Measurements from ENCODE around the gene YIF1A. TPM values are rescaled to one million over a fixed set of nuclear protein-coding genes. Genes with fewer than 3 reads are reported as not detected.
"Not testable (repeated sequence)": the region's sequence is repeated elsewhere in the genome, so short reads cannot be mapped to it uniquely, and the experiment has no call there.

The YIF1A gene
- polyA plus RNA-seq, 1 donor from 2014 or later: 72.5 TPM

DNA sequence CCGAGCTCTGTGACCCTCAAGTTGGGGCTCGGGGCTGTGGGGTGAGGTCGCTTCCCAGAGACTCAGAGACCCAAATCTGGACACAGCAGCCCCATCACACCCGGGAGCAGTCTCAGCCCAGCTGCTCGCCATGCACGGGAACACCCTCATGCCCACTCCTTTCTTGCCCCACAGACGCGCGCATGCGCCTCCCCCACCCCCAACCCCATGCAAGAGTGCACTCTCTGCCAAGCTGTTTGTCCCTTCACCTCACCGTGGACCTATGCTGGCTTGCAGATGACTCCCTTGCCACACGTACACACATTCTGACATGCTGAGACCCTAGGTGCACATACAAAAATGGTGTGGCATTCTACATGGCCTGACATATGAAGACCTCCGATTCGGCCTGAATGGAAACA is 28.4 kb upstream of the YIF1A start:
- Mint-ChIP-seq H3K27ac (peak overlapping the region; percentile 93 to 95 (median 95)), H3K9me3 (no peaks in the 10 kb centered on the region), H3K4me3 (peak overlapping the region; percentile 10 to 87 (median 52)), H3K4me1 (peaks cover 11 to 29% (median 17%) of the 10 kb centered on the region in 3 donors), H3K36me3 (no peaks in the 10 kb centered on the region), H3K27me3 (no peaks in the 10 kb centered on the region)

DNA sequence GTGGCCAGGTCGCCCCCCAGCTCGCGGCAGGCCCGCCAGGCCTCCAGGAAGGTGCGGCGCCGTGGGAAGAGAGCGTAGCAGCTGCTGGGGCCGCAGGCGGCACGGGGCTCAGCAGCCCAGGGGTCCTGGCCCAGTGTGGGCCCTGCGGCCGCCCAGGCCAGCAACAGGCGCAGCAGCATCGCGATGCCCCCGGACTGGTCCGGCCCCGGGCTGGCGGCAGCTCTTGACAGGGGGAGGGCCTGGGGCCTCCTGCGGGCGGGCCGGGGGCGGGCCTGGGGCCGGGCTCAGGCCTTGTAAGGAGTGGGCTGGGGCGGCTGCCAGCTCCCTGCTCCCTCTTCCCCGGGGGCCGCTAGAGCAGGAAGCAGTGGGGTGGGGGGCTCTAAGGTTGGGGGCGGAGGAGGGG is 27.9 kb upstream of the YIF1A start, which contains the start of gene CD248:
CD248 (minus strand) TSS at position 196 of the 403 bp plus-strand sequence; CDS start at position 179, 17 bp downstream.
- H3K9me3 Mint-ChIP-seq: no peaks in the 10 kb centered on the region
- no peaks in the 10 kb centered on the region for H3K36me3 Mint-ChIP-seq
- H3K4me1 Mint-ChIP-seq: peaks cover 11 to 29% (median 17%) of the 10 kb centered on the region in 3 donors
- peak within 1 kb of the TSS; percentile 41 to 87 (median 60) for H3K4me3 Mint-ChIP-seq
- H3K27me3 Mint-ChIP-seq: no peaks in the 10 kb centered on the region
- H3K27ac Mint-ChIP-seq: peak within 1 kb of the TSS; percentile 93 to 95 (median 95)

DNA sequence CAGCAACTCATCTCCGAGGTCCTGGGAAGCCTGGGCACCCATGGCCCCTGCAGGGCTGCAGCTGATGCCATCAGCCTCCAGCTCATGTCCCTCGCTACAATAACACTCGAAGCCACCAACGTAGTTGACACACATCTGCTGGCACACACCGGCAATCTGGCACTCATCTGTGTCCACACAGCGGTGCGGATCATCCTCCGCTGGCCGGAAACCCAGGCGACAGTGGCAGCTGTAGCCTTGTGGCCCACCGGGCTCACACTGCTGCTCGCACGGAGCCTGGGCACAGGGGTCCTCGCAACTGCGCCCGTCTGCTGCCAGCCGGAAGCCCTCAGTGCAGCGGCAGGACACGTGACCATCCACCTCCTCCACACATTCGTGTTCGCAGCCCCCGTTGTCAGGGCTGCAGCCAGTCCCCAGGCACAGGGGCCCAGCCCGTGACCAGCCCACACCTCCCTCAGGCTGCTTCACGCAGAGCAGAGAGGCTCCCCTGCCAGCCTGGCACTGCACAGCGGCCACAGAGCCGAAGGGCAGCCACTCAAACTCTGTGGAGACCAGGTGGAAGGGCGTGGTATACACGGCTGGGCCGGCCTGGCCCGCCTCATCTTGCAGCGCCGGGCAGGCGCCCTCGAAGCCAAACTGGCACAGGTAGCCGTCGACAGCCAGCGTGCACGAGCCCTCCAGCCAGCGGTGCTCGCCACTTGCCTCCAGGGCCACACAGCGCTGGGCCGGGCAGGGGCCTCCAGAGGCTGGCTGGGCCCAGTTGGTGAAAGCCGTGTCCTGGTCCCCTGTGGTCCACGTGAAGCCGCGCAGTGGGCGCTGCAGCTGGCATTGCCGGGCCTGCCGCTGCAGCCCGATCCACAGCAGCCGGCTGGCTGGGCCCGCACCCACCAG is 27.2 kb upstream of the YIF1A start:
- Mint-ChIP-seq H3K9me3 (no peaks in the 10 kb centered on the region), H3K4me3 (peak overlapping the region in 2 of 4 donors; percentile 38 to 57), H3K4me1 (peaks cover 11 to 29% (median 21%) of the 10 kb centered on the region in 3 donors), H3K27ac (peak overlapping the region in 2 of 3 donors; percentile 43 to 71), H3K36me3 (no peaks in the 10 kb centered on the region), H3K27me3 (no peaks in the 10 kb centered on the region)

DNA sequence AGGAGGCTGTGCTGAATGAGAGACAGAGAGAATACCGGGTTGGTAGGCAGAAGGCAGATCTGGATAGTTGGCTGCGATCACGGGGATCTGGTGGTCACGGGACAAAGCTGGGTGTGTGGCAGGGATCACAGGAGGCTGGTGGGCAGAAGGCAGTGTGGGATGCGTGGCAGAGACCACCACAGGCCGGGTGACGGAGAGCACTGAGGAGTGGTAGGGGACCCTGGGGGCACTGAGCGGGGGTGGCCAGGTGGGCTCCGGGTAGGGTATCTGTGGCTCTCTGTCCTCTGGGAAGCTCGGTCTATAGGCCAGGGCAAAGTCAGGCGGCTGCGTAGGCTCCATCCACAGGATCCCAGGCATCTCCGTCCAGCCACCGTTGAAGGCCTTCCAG is 26.5 kb upstream of the YIF1A start:
- peak overlapping the region in 2 of 4 donors; percentile 38 to 57 for H3K4me3 Mint-ChIP-seq
- no peaks in the 10 kb centered on the region for H3K9me3 Mint-ChIP-seq
- peak overlapping the region; percentile 43 to 88 (median 71) for H3K27ac Mint-ChIP-seq
- H3K4me1 Mint-ChIP-seq: peaks cover 11 to 29% (median 21%) of the 10 kb centered on the region in 3 donors
- no peaks in the 10 kb centered on the region for H3K36me3 Mint-ChIP-seq
- no peaks in the 10 kb centered on the region for H3K27me3 Mint-ChIP-seq

DNA sequence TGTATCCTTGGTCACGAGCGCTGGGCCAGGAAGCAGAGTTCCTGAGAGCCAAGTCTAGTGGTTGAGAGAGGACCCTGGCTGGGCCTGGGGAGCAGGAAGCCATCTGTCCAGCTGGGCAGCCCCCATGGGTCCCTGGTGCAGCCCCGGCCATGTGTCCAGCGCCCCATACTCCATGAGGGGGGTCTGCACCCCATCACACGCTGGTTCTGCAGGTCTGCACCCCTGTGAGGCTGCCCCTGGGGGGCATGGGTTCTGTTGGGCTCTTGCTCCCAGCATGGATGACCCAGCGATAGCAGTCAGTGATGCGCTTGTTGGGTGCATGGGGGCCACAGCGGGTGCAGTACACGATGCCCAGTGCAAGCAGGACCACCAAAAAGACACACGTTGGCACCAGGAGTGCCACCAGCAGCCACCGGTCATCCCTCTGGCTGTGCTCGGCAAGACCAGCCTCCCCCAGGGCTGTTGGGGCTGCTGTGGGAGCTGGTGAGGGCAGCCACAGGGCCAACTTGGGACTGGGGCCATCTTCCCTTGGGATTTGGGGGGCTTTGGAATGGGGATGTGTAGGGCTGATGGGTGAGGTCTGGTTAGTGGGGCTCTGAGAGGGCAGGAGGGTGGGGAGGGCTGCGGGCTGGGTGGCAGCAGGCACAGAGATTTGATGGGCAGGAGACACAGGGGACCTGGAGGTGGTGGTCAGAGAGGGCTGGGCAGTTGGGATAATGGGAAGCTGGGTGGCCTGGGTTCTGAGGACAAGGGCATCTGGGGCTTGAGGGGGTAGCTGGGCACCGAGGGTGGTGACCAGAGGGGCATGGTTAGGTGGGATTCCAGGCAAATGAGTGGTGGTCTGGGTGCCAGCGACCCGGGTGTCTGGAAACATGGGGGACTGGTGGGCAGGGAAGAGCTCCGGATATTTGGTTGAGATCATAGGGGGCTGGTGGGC is 25.9 kb upstream of the YIF1A start:
- Mint-ChIP-seq H3K4me3 (peak overlapping the region in 3 of 4 donors; percentile 41 to 58 (median 57)), H3K9me3 (no peaks in the 10 kb centered on the region), H3K4me1 (peaks cover 11 to 28% (median 21%) of the 10 kb centered on the region in 3 donors), H3K27me3 (no peaks in the 10 kb centered on the region), H3K27ac (peak overlapping the region; percentile 18 to 88 (median 18)), H3K36me3 (no peaks in the 10 kb centered on the region)

DNA sequence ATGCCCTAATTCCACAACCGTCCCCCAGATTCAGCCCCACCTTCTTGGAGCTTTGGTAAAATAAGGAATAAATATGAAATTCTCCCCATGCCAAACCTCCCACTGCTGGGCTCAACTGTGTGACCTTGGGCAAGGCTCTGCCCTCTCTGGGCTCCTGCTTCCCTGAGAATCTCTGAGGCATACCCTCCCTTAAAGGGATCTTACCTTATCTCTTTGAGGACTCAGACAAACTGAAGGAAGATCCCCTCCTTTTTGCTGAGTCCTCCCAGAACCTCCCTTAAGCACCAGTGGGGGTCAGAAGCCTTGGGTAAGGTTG is 25.2 kb upstream of the YIF1A start:
- no peaks in the 10 kb centered on the region for H3K36me3 Mint-ChIP-seq
- H3K9me3 Mint-ChIP-seq: no peaks in the 10 kb centered on the region
- peak overlapping the region in 1 of 4 donors; percentile 6 for H3K4me3 Mint-ChIP-seq
- H3K27ac Mint-ChIP-seq: peak overlapping the region; percentile 18 to 23 (median 18)
- H3K4me1 Mint-ChIP-seq: peaks cover 11 to 27% (median 21%) of the 10 kb centered on the region in 3 donors
- no peaks in the 10 kb centered on the region for H3K27me3 Mint-ChIP-seq

DNA sequence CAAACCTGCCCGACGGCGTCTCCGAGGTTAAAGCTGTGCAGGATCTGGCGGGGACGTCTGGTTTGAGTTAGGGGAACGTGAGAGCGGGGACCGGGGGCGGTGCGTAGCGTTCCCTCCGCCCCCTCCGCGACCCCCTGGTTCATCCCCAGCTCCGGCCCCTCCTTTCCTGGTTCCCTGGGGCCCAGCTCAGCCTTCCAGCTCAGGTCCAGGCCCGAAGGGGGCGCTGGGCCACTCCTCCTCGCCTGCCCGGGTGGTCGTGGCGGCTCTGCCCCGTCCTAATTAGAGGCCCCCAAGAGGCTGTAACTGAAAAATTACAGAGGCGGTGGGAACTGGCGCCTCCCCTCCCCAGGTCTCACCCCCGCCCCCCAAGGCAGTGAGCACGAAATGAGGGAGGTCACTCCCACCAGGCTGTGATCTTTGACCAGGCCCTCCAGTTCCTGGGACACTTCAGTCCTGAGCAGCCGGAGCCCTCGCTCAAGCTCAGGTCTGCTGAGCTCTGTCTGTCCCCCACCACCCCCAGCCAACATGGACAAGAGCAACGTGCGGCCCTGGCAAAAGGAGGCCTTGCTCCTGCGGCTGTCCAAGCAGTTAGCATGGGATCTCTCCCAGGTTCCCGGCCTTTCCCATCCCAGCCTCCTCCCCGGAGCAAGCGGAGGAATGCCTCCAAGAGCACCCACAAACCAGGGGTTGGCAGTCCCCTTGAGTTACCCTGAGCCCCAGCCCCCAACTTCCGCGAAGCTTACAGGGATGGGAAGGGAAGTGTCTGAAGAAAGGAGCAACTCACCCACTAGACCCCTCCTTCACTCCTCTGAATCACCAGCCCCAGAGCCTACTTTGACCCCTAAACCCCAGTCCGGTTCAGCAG is 24.6 kb upstream of the YIF1A start:
- Mint-ChIP-seq H3K4me1 (peaks cover 5 to 22% (median 15%) of the 10 kb centered on the region in 3 donors), H3K9me3 (no peaks in the 10 kb centered on the region), H3K27ac (peak overlapping the region; percentile 83 to 99 (median 94)), H3K27me3 (no peaks in the 10 kb centered on the region), H3K36me3 (no peaks in the 10 kb centered on the region), H3K4me3 (peak overlapping the region; percentile 88 to 100 (median 96))

DNA sequence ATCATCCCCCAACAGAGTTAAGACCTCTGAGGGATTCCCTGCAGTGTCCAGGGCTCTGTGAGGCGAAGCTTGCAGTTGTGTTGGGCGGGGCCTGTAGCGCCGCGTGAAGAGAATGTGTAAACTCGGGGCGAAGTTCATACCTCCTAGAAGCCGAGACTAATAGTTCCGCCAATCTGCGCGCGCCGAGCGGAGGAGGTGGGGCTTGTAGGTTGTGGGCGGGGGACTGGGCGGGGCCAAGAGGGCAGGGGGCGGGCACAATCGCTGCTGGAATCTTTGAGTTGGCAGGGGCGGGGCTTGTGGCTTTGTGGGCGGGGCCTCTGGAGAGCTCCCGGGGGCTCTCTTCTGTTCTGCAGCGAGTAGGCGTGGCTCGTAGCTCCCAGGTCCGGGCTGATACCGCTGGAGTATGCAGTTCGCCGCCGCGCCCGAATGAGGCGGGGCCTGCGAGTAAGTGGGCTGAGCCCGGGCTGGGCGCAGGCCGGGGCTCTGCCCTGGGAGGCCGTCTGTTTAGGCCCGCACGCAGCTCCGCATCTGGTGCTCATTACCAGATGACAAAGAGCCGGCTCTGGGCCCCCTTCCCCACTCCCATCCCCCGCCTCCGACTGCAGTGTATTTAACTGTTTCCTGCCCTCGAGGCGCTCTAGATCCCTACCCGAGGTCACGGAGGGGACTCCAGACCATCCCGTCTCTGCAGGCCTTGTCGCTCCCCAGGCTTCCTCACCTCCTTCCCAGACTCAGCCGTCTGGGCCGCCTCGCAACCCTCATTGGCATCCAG is 23.8 kb upstream of the YIF1A start:
- Mint-ChIP-seq H3K27me3 (no peaks in the 10 kb centered on the region), H3K4me1 (peaks cover 0 to 14% (median 9%) of the 10 kb centered on the region in 3 donors), H3K36me3 (no peaks in the 10 kb centered on the region), H3K9me3 (no peaks in the 10 kb centered on the region), H3K4me3 (peak overlapping the region; percentile 88 to 100 (median 96)), H3K27ac (peak overlapping the region; percentile 83 to 99 (median 94))

DNA sequence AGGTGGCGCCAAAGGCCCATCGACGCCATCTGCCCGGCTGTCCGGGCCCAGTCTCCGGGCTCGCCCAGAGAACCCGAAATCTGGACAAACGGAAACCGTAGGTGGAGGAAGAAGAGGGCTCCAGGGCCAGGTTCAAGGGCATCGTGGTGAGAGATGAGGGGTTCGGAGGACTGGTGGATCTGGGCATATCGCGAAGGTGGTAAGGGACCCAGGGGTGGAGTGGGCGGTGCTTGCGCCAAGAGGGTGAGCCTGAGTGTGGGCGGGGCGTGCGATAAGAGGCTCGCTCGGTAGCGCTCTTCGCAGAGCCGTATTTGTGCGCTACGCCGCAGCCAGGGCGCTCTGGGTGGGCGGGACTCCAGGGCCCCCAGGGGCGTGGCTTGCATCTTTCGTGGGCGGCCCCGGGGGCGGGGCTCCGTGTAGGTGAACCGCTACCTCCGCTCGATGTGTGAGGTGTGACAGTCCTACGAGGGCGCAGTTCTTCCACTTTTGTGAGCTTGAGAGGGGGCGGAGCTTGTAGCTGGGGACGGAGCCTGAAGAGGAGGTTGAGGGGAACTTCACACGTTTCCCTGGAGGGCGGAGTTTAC is 23.1 kb upstream of the YIF1A start:
- Mint-ChIP-seq H3K4me3 (peak overlapping the region; percentile 88 to 100 (median 96)), H3K4me1 (peaks cover 0 to 9% (median 4%) of the 10 kb centered on the region in 3 donors), H3K36me3 (no peaks in the 10 kb centered on the region), H3K27ac (peak overlapping the region; percentile 83 to 99 (median 94)), H3K9me3 (no peaks in the 10 kb centered on the region), H3K27me3 (no peaks in the 10 kb centered on the region)

DNA sequence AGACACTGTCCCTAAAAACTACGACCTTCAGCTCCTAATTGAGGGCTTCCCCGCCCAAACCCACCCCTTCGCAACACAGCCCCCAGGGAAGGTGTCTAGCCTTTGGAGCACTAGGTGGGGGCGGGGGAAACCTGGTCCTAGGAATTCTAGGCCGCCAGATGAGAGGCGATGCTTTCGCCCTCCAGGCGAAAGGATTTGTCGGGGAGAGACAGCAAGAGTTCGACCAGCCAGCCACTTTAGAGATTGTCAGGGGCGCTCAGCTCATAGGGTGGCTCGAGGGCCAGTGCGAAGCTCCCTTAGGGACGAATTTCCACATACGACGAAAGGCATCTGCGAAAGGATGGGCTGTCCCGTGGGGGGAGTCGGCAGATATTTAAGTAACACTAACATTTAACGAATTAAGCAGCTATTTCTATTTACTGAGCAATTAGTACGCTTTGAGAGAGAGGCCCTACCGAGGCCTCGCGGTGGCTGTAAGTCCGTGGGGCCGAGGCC is 22.6 kb upstream of the YIF1A start:
- Mint-ChIP-seq H3K27ac (peak overlapping the region; percentile 83 to 99 (median 94)), H3K27me3 (no peaks in the 10 kb centered on the region), H3K36me3 (no peaks in the 10 kb centered on the region), H3K4me1 (peaks cover 0 to 9% (median 4%) of the 10 kb centered on the region in 3 donors), H3K9me3 (no peaks in the 10 kb centered on the region), H3K4me3 (peak overlapping the region; percentile 88 to 100 (median 96))

DNA sequence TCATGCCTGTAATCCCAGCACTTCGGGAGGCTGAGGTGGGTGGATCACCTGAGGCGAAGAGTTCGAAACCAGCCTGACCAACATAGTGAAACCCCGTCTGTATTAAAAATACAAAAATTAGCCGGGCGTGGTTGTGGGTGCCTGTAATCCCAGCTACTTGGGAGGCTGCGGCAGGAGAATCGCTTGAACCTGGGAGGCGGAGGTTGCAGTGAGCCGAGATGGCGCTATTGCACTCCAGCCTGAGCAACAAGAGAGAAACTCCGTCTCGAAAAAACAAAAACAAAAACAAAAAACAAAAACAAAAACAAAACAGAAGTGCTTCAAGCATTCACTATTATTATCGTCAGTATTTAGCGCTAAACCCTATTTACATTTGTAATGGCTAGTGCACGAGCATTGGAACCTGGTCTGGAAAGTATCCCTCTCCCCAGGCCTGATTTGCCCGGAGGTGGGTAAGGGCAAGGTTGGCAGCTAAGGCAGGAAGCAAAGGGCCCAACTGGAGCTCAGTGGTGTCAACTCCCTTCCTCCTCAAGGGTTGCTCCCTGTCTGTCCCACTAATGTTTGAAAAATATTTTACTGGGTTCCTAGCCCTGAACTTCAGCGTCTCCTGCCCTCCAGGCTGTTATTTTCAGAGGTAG is 22.0 kb upstream of the YIF1A start:
- H3K27me3 Mint-ChIP-seq, H3K36me3 Mint-ChIP-seq, H3K9me3 Mint-ChIP-seq, H3K4me1 Mint-ChIP-seq: not testable (repeated sequence)
- Mint-ChIP-seq H3K27ac (peak overlapping the region in 2 of 3 donors; percentile 39 to 83), H3K4me3 (peak overlapping the region in 1 of 4 donors; percentile 42)

DNA sequence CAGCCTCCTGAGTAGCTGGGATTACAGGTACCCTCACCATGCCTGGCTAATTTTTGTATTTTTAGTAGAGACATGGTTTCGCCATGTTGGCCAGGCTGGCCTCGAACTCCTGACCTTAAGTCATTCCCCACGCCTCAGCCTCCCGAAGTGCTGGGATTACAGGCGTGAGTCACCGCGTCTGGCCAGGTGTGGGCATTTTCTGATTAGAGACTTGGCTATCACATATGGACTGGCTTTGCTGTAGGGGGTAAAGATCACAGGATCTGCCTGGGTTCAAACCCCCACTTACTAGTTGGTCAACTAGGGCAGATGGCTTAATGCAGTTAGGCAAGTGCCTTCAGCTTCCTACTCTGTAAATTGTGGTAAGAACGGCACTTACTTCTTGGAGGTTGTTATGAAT is 21.4 kb upstream of the YIF1A start:
- Mint-ChIP-seq H3K36me3 (no peaks in the 10 kb centered on the region), H3K27me3 (no peaks in the 10 kb centered on the region), H3K9me3 (no peaks in the 10 kb centered on the region), H3K4me1 (peaks cover 0 to 8% (median 4%) of the 10 kb centered on the region in 3 donors), H3K4me3 (peak overlapping the region in 1 of 4 donors; percentile 42), H3K27ac (no peak overlapping the region)

DNA sequence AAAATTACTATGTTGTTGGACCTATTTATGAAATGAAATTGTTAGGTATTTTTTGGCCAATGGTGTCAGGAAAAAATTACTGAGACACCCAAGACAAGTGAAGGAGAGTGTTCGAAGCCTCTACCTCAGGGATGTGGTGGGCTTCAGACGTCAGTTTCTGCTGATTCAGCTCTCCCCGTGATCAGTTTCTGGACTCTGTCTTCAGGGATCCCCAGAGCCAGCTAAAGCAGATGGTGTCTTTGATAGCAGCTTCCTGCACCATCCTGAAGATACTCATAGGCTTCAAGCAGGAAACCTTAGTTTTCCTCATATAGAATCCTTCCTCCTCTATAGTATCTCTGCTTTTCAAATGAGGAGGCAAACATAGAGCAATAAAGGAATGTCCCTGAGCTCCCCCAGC is 20.5 kb upstream of the YIF1A start:
- Mint-ChIP-seq H3K9me3 (no peaks in the 10 kb centered on the region), H3K27me3 (peaks cover 3% of the 10 kb centered on the region), H3K27ac (peak overlapping the region in 2 of 3 donors; percentile 59 to 86), H3K36me3 (no peaks in the 10 kb centered on the region), H3K4me3 (no peak overlapping the region), H3K4me1 (peaks cover 0 to 8% (median 4%) of the 10 kb centered on the region in 3 donors)
